HCT116 (cell line): ENCODE measurements around the gene CPN2. TPM values are rescaled to one million over a fixed set of nuclear protein-coding genes. Genes with fewer than 3 reads are reported as not detected.

Source experiments
- ATAC-seq: fragments of 200-7000 bp; cut with Tn5 transposase; 2 replicates; pipeline ENCODE4 v1.9.1; 2020; ENCODE audit warnings: mild to moderate bottlenecking, moderate library complexity
- BruUV-seq: library from RNA; stranded (reverse); fragments of 400-500 nt; replicated peaks from 2 replicates; lab custom pipeline; 2021; lab: Mats Ljungman, UMichigan
- CTCF ChIA-PET: fragments of 300-600 bp; sonication (Branson Sonifier 250); formaldehyde crosslinking; loops from one replicate; lab custom pipeline; 2021; ENCODE audit warnings: antibody characterized with exemption; lab: Charles Lee
- POLR2A ChIA-PET: fragments of 300-600, 350-600 bp; sonication (Branson Sonifier 250); formaldehyde crosslinking; loops from one replicate; lab custom pipeline; 2021; ENCODE audit warnings: antibody characterized with exemption; lab: Charles Lee
- RAD21 ChIA-PET, 2 experiments: fragments of 300-600 bp; sonication (Branson Sonifier 250); formaldehyde crosslinking; loops; one replicate each; lab custom pipeline; 2023; ENCODE audit warnings: low total read pairs in 2 of 2; ENCODE audit not compliant: uncharacterized antibody in 2 of 2, unreplicated experiment in 2 of 2, low non-redundant PET in 1 of 2; lab: Charles Lee
- DNase-seq: peaks from one replicate; pipeline ENCODE4 v3.0.0-alpha.2; 2010; ENCODE audit warnings: low read depth, low spot score
- H2AFZ ChIP-seq: fragments of 200-600 bp; shearing (Covaris generic), sonication (generic); 2 replicates; pipeline ENCODE4 v1.6.1; 2017; ENCODE audit warnings: low read depth, mixed run types, mixed read lengths, antibody characterized with exemption, low read length; ENCODE audit not compliant: poor library complexity, severe bottlenecking
- H3K27ac ChIP-seq: 2 replicates; pipeline ENCODE4 v1.5.1; 2012; ENCODE audit warnings: low read depth, low read length
- H3K27me3 ChIP-seq: fragments of 200-600 bp; sonication (generic); 2 replicates; pipeline ENCODE4 v1.6.1; 2016; ENCODE audit warnings: mixed run types, low read length, mixed read lengths; ENCODE audit not compliant: insufficient read depth
- H3K36me3 ChIP-seq, 2 experiments: fragments of 200-500 bp in 1 of 2; fragments of 200-600 bp in 1 of 2; sonication (Bioruptor generic) in 1 of 2; sonication (generic) in 1 of 2; 2 replicates each; pipeline versions ENCODE4 v1.5.1 to v1.6.1; 2014 to 2016; ENCODE audit warnings: low read length in 2 of 2, inconsistent platforms in 1 of 2, mixed read lengths in 1 of 2, mixed run types in 1 of 2; ENCODE audit not compliant: insufficient read depth in 2 of 2, control insufficient read depth in 1 of 2
- H3K4me1 ChIP-seq, 2 experiments: fragments of 200-600 bp in 1 of 2; sonication (generic) in 1 of 2; 2 replicates each; pipeline versions ENCODE4 v1.5.1 to v1.6.1; 2012 to 2017; ENCODE audit warnings: low read length in 2 of 2, inconsistent platforms in 1 of 2, mild to moderate bottlenecking in 1 of 2, mixed read lengths in 1 of 2, mixed run types in 1 of 2, moderate library complexity in 1 of 2; ENCODE audit not compliant: insufficient read depth in 2 of 2, control insufficient read depth in 1 of 2
- H3K4me2 ChIP-seq: fragments of 200-600 bp; sonication (generic); 2 replicates; pipeline ENCODE4 v1.6.1; 2017; ENCODE audit warnings: mixed run types, low read length, mixed read lengths
- H3K4me3 ChIP-seq, 2 experiments: fragments of 200-600 bp in 1 of 2; sonication (generic) in 1 of 2; replicated peaks in 1 of 2; 2 replicates each; pipeline ENCODE4 v1.5.1; 2011 to 2016; ENCODE audit warnings: low read length in 2 of 2, control low read depth in 1 of 2, low read depth in 1 of 2, mild to moderate bottlenecking in 1 of 2, mixed read lengths in 1 of 2, mixed run types in 1 of 2
- H3K79me2 ChIP-seq: fragments of 200-600 bp; sonication (generic); 2 replicates; pipeline ENCODE4 v1.6.1; 2017; ENCODE audit warnings: mild to moderate bottlenecking, mixed run types, low read length, moderate library complexity, mixed read lengths; ENCODE audit not compliant: insufficient read depth
- H3K9ac ChIP-seq: fragments of 200-600 bp; sonication (generic); 2 replicates; pipeline ENCODE4 v1.6.1; 2016; ENCODE audit warnings: low read length, mixed read lengths
- H3K9me2 ChIP-seq: fragments of 200-600 bp; sonication (generic), shearing (Covaris generic); 2 replicates; pipeline ENCODE4 v1.6.1; 2017; ENCODE audit warnings: mixed run types, mild to moderate bottlenecking, moderate library complexity; ENCODE audit not compliant: insufficient read depth
- H3K9me3 ChIP-seq, 2 experiments: fragments of 200-500 bp in 1 of 2; fragments of 200-600 bp in 1 of 2; sonication (Bioruptor generic) in 1 of 2; sonication (generic) in 1 of 2; 2 replicates each; pipeline ENCODE4 v1.6.1; 2014 to 2017; ENCODE audit warnings: low read length in 2 of 2, mixed read lengths in 2 of 2, inconsistent platforms in 1 of 2, low read depth in 1 of 2, mild to moderate bottlenecking in 1 of 2, mixed run types in 1 of 2, moderate library complexity in 1 of 2; ENCODE audit not compliant: control insufficient read depth in 1 of 2, insufficient read depth in 1 of 2
- H4K20me1 ChIP-seq: fragments of 200-600 bp; sonication (generic), shearing (Covaris generic); 2 replicates; pipeline ENCODE4 v1.6.1; 2017; ENCODE audit warnings: mixed run types, mild to moderate bottlenecking, moderate library complexity; ENCODE audit not compliant: insufficient read depth
- ATF3 ChIP-seq: IDR thresholded peaks from 2 replicates; pipeline ENCODE4 v1.6.1; 2012
- CBX3 ChIP-seq: IDR thresholded peaks from 2 replicates; pipeline ENCODE4 v1.6.1; 2012; ENCODE audit warnings: low read depth
- CEBPB ChIP-seq: IDR thresholded peaks from 2 replicates; pipeline ENCODE4 v1.6.1; 2012; ENCODE audit warnings: low read depth
- CTCF ChIP-seq, 3 experiments: fragments of 200-600 bp in 1 of 3; sonication (generic) in 1 of 3; IDR thresholded peaks in 2 of 3; conservative IDR thresholded peaks in 1 of 3; 2 replicates each; pipeline ENCODE4 v1.5.1; 2012 to 2017; ENCODE audit warnings: low read depth in 2 of 3, low read length in 2 of 3, antibody characterized with exemption in 1 of 3, borderline replicate concordance in 1 of 3, control low read depth in 1 of 3, mild to moderate bottlenecking in 1 of 3, mixed read lengths in 1 of 3, mixed run types in 1 of 3, moderate library complexity in 1 of 3; ENCODE audit not compliant: insufficient read depth in 1 of 3
- EGR1 ChIP-seq: IDR thresholded peaks from 2 replicates; pipeline ENCODE4 v1.6.1; 2012; ENCODE audit warnings: low read depth
- ELF1 ChIP-seq: IDR thresholded peaks from 2 replicates; pipeline ENCODE4 v1.6.1; 2012; ENCODE audit warnings: low read depth, borderline replicate concordance
- EZH2phosphoT487 ChIP-seq: fragments of 200-600 bp; IDR thresholded peaks from 2 replicates; pipeline ENCODE4 v1.6.1; 2018; ENCODE audit warnings: antibody characterized with exemption, borderline replicate concordance
- FOSL1 ChIP-seq: IDR thresholded peaks from 2 replicates; pipeline ENCODE4 v1.6.1; 2012; ENCODE audit warnings: low read depth
- JUND ChIP-seq: IDR thresholded peaks from 2 replicates; pipeline ENCODE4 v1.6.1; 2012
- MAX ChIP-seq: IDR thresholded peaks from 2 replicates; pipeline ENCODE4 v1.6.1; 2012
- POLR2A ChIP-seq: IDR thresholded peaks from 2 replicates; pipeline ENCODE4 v1.7.0; 2011; ENCODE audit warnings: borderline replicate concordance; ENCODE audit not compliant: insufficient read depth, insufficient read length; ENCODE audit errors: extremely low read depth
- POLR2AphosphoS5 ChIP-seq: IDR thresholded peaks from 2 replicates; pipeline ENCODE4 v1.6.1; 2011; ENCODE audit warnings: mild to moderate bottlenecking, low read depth, low read length, moderate library complexity
- SIN3A ChIP-seq: IDR thresholded peaks from 2 replicates; pipeline ENCODE4 v1.6.1; 2012; ENCODE audit warnings: low read depth
- TCF7L2 ChIP-seq: IDR thresholded peaks from 2 replicates; pipeline ENCODE4 v1.7.0; 2011; ENCODE audit warnings: borderline replicate concordance, inconsistent platforms; ENCODE audit not compliant: insufficient read depth, insufficient read length; ENCODE audit errors: extremely low read depth
- YY1 ChIP-seq: IDR thresholded peaks from 2 replicates; pipeline ENCODE4 v1.6.1; 2011; ENCODE audit warnings: low read length, low read depth, moderate library complexity, mild to moderate bottlenecking; ENCODE audit not compliant: insufficient replicate concordance; ENCODE audit errors: extremely low read depth
- ZBTB33 ChIP-seq: IDR thresholded peaks from 2 replicates; pipeline ENCODE4 v1.6.1; 2011; ENCODE audit warnings: mild to moderate bottlenecking, low read length, moderate library complexity; ENCODE audit not compliant: insufficient replicate concordance; ENCODE audit errors: extremely low read depth
- ZNF274 ChIP-seq: fragments of 200-500 bp; sonication (Bioruptor generic); IDR thresholded peaks from 2 replicates; pipeline ENCODE4 v1.6.1; 2014; ENCODE audit warnings: mild to moderate bottlenecking, low read depth, low read length, inconsistent platforms
- intact Hi-C: fragments of 100-400 bp; cut with micrococcal nuclease; formaldehyde crosslinking; loops from 2 replicates; pipeline ENCODE4 v1.10.0; 2022
- total RNA-seq: library from RNA; stranded (reverse); gene quantifications from one replicate; pipeline ENCODE4 v1.2.1, GENCODE V29; 2021; ENCODE audit not compliant: unreplicated experiment

CPN2 gene
- total RNA-seq, 1 experiment from 2014 or later, result not detected

GRCh38 chr3:194306109-194306686 is 44.9 kb downstream of the CPN2 start:
- no peaks in the 10 kb centered on the region for H3K9me3 ChIP-seq
- no peak for DNase-seq
- H3K4me3 ChIP-seq, result no peak overlapping the region
- RAD21 ChIA-PET, result no interaction called here
- no peaks in the 10 kb centered on the region for H3K79me2 ChIP-seq
- TF ChIP-seq TCF7L2, result no peak
- TF ChIP-seq CEBPB, result no peak
- no peak for TF ChIP-seq SIN3A
- no peak for TF ChIP-seq ELF1
- TF ChIP-seq POLR2AphosphoS5, result no peak
- TF ChIP-seq EZH2phosphoT487, result no peak
- no peak for TF ChIP-seq ATF3
- no peak for TF ChIP-seq JUND
- TF ChIP-seq CTCF (IDR thresholded peaks at IDR 0.05 in 2 of 3, conservative IDR thresholded peaks at IDR 0.05 in 1 of 3; ENCODE audit: borderline replicate concordance in 1 of 3, insufficient read depth in 1 of 3, low read depth in 2 of 3, low read length in 2 of 3), result no peak
- no peak for TF ChIP-seq ZNF274
- no peak for TF ChIP-seq POLR2A
- TF ChIP-seq FOSL1, result no peak
- no peak for TF ChIP-seq YY1
- no peak for TF ChIP-seq EGR1
- no peak for TF ChIP-seq MAX
- TF ChIP-seq ZBTB33, result no peak
- no peak for TF ChIP-seq CBX3
- TF ChIP-seq, all 23 proteins: peak for 0
- intact Hi-C loops, result no loop called here
- Histone ChIP-seq H3K27me3 (no peaks in the 10 kb centered on the region), H4K20me1 (no peaks in the 10 kb centered on the region), H3K9me2 (no peaks in the 10 kb centered on the region), H3K36me3 (no peaks in the 10 kb centered on the region), H2AFZ (no peak overlapping the region), H3K9ac (no peak overlapping the region), H3K4me1 (peaks cover 2 to 11% of the 10 kb centered on the region in 2 experiments; a peak in 3 of 4 replicates), H3K27ac (no peak overlapping the region), H3K4me2 (no peak overlapping the region)
- no peak for ATAC-seq
- POLR2A ChIA-PET, result no interaction called here
- CTCF ChIA-PET, result interaction anchor here (2.5 kb wide), 1 partner anchor 10 kb away, joined by 10 read pairs; no protein-coding TSS in a partner anchor
- BruUV-seq, result no TSS peak
